ENCODE results near the gene ITGB3. TPM values are rescaled to one million over a fixed set of nuclear protein-coding genes. Genes with fewer than 3 reads are reported as not detected.

The ITGB3 gene
- total and polyA plus RNA-seq, 9 of the 15 experiments (the other 6 are each of a cell fraction or from before 2014, with no cell fraction given), result 0.08 to 2.6 (median 0.62) TPM; not detected in 1

GRCh38 chr17:47320879-47321502, 67.4 kb downstream of the ITGB3 start (continued):
- TF ChIP-seq STAT5A (IDR thresholded peaks at IDR 0.05; ENCODE audit: borderline replicate concordance, low read length) (no peak; the same call in 1 of the 2 replicates), ZNF668 (CRISPR knock-in tag; IDR thresholded peaks at IDR 0.05) (no peak), E2F6 (IDR thresholded peaks at IDR 0.05; ENCODE audit: borderline replicate concordance in 1 of 2, extremely low read depth in 1 of 2, insufficient read depth in 1 of 2, insufficient read length in 1 of 2, low read depth in 1 of 2, low read length in 1 of 2, poor library complexity in 1 of 2, severe bottlenecking in 1 of 2) (no peak), PTBP1 (IDR thresholded peaks at IDR 0.05; ENCODE audit: low read depth, low read length) (no peak), GABPB2 (CRISPR knock-in tag; conservative IDR thresholded peaks at IDR 0.05) (no peak), SIN3B (IDR thresholded peaks at IDR 0.05; ENCODE audit: low read depth) (no peak), ADNP (tag; IDR thresholded peaks at IDR 0.05) (peak; percentile 67), TAF9B (IDR thresholded peaks at IDR 0.05; ENCODE audit: partially characterized antibody) (no peak), ZNF280A (IDR thresholded peaks at IDR 0.05; ENCODE audit: low read depth, partially characterized antibody) (no peak), KDM1A (IDR thresholded peaks at IDR 0.05) (peak; percentile 43 to 57; a peak in 3 of 4 replicates), KLF10 (CRISPR knock-in tag; IDR thresholded peaks at IDR 0.05) (no peak), PRDM10 (IDR thresholded peaks at IDR 0.05; ENCODE audit: partially characterized antibody) (no peak), MEIS2 (IDR thresholded peaks at IDR 0.05; ENCODE audit: partially characterized antibody) (no peak), PYGO2 (tag; IDR thresholded peaks at IDR 0.05) (no peak), RNF2 (IDR thresholded peaks at IDR 0.05) (no peak), PRMT5 (CRISPR knock-in tag; IDR thresholded peaks at IDR 0.05) (no peak), CREB3L1 (IDR thresholded peaks at IDR 0.05; ENCODE audit: borderline replicate concordance, low read depth) (no peak), SETDB1 (IDR thresholded peaks at IDR 0.05; ENCODE audit: low read length) (no peak), NELFE (IDR thresholded peaks at IDR 0.05; ENCODE audit: insufficient read depth, insufficient read length) (no peak), KDM4B (IDR thresholded peaks at IDR 0.05; ENCODE audit: borderline replicate concordance in 2 of 2, low read depth in 1 of 2) (no peak), ZNF561 (CRISPR knock-in tag; conservative IDR thresholded peaks at IDR 0.05) (no peak), ZNF311 (CRISPR knock-in tag; IDR thresholded peaks at IDR 0.05) (no peak)
